Peyer's patch (tissue), 4 donors: ENCODE results near the gene ZMIZ1.

Source experiments
- POLR2A ChIP-seq, 2 donors: fragments of 450-650 bp; IDR thresholded peaks; one replicate each; pipeline ENCODE4 v1.5.1; 2017; ENCODE audit warnings: antibody characterized with exemption in 2 of 2, mild to moderate bottlenecking in 2 of 2, moderate library complexity in 2 of 2
- TF ChIP-seq, protein P1 (sequence below), 6 experiments: fragments of 450-650 bp in 4 of 6; fragments of 200-600 bp in 2 of 6; sonication (generic) in 1 of 6; IDR thresholded peaks; one replicate each; pipeline ENCODE4 v1.5.1; 2017 to 2019; ENCODE audit warnings: antibody characterized with exemption in 6 of 6, mild to moderate bottlenecking in 3 of 6, moderate library complexity in 1 of 6

DNA sequence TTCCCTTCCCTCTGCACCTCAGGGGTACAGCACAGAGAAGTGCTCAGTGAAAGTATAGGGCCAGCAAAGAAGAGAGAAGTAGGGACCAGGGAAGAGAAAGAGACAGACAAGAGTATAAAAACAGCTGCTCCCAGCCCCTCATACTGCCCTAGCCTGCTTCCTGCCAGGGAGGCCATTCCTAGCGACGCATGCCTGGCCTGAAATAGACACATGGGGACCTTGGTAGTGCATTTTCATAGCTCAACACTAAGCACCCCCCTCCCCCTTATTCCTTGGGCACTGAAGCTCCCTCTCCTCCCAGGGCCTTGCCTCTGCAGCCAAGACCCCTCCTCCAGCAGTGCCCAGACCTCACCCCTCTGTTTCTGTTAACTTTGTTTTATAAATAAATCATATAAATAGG lies 64.7 kb downstream of the ZMIZ1 start:
- TF ChIP-seq, protein P1, sequence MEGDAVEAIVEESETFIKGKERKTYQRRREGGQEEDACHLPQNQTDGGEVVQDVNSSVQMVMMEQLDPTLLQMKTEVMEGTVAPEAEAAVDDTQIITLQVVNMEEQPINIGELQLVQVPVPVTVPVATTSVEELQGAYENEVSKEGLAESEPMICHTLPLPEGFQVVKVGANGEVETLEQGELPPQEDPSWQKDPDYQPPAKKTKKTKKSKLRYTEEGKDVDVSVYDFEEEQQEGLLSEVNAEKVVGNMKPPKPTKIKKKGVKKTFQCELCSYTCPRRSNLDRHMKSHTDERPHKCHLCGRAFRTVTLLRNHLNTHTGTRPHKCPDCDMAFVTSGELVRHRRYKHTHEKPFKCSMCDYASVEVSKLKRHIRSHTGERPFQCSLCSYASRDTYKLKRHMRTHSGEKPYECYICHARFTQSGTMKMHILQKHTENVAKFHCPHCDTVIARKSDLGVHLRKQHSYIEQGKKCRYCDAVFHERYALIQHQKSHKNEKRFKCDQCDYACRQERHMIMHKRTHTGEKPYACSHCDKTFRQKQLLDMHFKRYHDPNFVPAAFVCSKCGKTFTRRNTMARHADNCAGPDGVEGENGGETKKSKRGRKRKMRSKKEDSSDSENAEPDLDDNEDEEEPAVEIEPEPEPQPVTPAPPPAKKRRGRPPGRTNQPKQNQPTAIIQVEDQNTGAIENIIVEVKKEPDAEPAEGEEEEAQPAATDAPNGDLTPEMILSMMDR (IDR thresholded peaks at IDR 0.05), result no peak
- no peak for TF ChIP-seq POLR2A (IDR thresholded peaks at IDR 0.05)
